ENCODE results near the gene NIT1.

GRCh38 chr1:161088587-161089110 is 29.3 kb upstream of the NIT1 start:
- TF ChIP-seq CTCF (IDR thresholded peaks at IDR 0.05; ENCODE audit: extremely low read depth in 1 of 2, insufficient read depth in 1 of 2, low read depth in 1 of 2, low read length in 2 of 2) = no peak
- no peak for TF ChIP-seq POLR2AphosphoS5 (IDR thresholded peaks at IDR 0.05; ENCODE audit: insufficient read depth, low read depth, low read length)
- TF ChIP-seq POLR2A (IDR thresholded peaks at IDR 0.05; ENCODE audit: low read depth, low read length) = no peak
- TF ChIP-seq EZH2 (IDR thresholded peaks at IDR 0.05; ENCODE audit: borderline replicate concordance, low read depth, low read length, severe bottlenecking) = no peak

Data from endothelial cell of umbilical vein (primary cell).